Medulla oblongata (tissue), 1 donor: ENCODE measurements around the gene BABAM1.
A peak's percentile ranks its signal among the peaks of the same experiment; 100 is the strongest.

Source experiments
- DNase-seq: peaks from one replicate; pipeline ENCODE4 v3.0.0-alpha.2; 2015; ENCODE audit errors: extremely low spot score

Gene BABAM1

GRCh38 chr19:17266975-17267788, at the start of gene BABAM1:
BABAM1 (plus strand) TSS chr19:17267443; CDS start chr19:17268807, 1,364 bp downstream.
- DNase-seq = peak; percentile 100

GRCh38 chr19:17219286-17219685, 48.0 kb upstream of the BABAM1 start:
- no peak for DNase-seq

- DNase-seq = no peak
These were observed 47.0 kb upstream of the BABAM1 start for GRCh38 chr19:17220207-17220758.

GRCh38 chr19:17225053-17225452, 42.2 kb upstream of the BABAM1 start:
- no peak for DNase-seq

- peak; percentile 99 for DNase-seq
These were observed 41.0 kb upstream of the BABAM1 start, which contains the start of gene OCEL1 for GRCh38 chr19:17226002-17226933. OCEL1 (plus strand) TSS chr19:17226226; CDS start chr19:17226248, 22 bp downstream.

- no peak for DNase-seq
These were observed 39.4 kb upstream of the BABAM1 start for GRCh38 chr19:17227798-17228367.

GRCh38 chr19:17229890-17230289, 37.4 kb upstream of the BABAM1 start:
- DNase-seq = no peak

GRCh38 chr19:17232258-17232657, 35.0 kb upstream of the BABAM1 start:
- DNase-seq = no peak

GRCh38 chr19:17234911-17235299, 32.3 kb upstream of the BABAM1 start:
- DNase-seq = no peak

- DNase-seq = peak; percentile 60
These were observed 31.8 kb upstream of the BABAM1 start for GRCh38 chr19:17235300-17235970.

GRCh38 chr19:17235971-17236777, 31.1 kb upstream of the BABAM1 start:
- DNase-seq = no peak

GRCh38 chr19:17236811-17237543, 30.3 kb upstream of the BABAM1 start:
- no peak for DNase-seq

GRCh38 chr19:17237747-17238706, 29.2 kb upstream of the BABAM1 start:
- no peak for DNase-seq

- DNase-seq = no peak
These were observed 27.0 kb upstream of the BABAM1 start for GRCh38 chr19:17240062-17240752.

- DNase-seq = no peak
These were observed 26.3 kb upstream of the BABAM1 start for GRCh38 chr19:17240826-17241399.

- DNase-seq = no peak
These were observed 24.6 kb upstream of the BABAM1 start for GRCh38 chr19:17242431-17243208.
